WTC11 (cell line): ENCODE results near the gene SOX5.

Experiments
- MAX ChIP-seq: sonication (generic); formaldehyde crosslinking; IDR thresholded peaks from 2 replicates; pipeline ENCODE4 v1.8.0; 2022; ENCODE audit warnings: mild to moderate bottlenecking, missing genetic modification reagents
- STAT6 ChIP-seq: sonication (generic); formaldehyde crosslinking; conservative IDR thresholded peaks from 2 replicates; pipeline ENCODE4 v1.8.1; 2023; ENCODE audit warnings: mild to moderate bottlenecking, low read depth, missing genetic modification reagents, moderate library complexity
- ZBTB21 ChIP-seq: sonication (generic); formaldehyde crosslinking; IDR thresholded peaks from 2 replicates; pipeline ENCODE4 v1.8.1; 2023; ENCODE audit warnings: mild to moderate bottlenecking, missing genetic modification reagents, borderline replicate concordance
- ZNF121 ChIP-seq: sonication (generic); formaldehyde crosslinking; IDR thresholded peaks from 2 replicates; pipeline ENCODE4 v1.8.0; 2023; ENCODE audit warnings: missing genetic modification reagents
- ZNF532 ChIP-seq: fragments of 250-450 bp; sonication (Bioruptor Pico); IDR thresholded peaks from 2 replicates; pipeline ENCODE4 v1.9.0; 2021; ENCODE audit warnings: mild to moderate bottlenecking, borderline replicate concordance
- TF ChIP-seq, protein P1 (sequence below): sonication (generic); formaldehyde crosslinking; conservative IDR thresholded peaks from 2 replicates; pipeline ENCODE4 v1.8.1; 2022; ENCODE audit warnings: mild to moderate bottlenecking, missing genetic modification reagents
- TF ChIP-seq, protein P2 (sequence below): sonication (generic); formaldehyde crosslinking; IDR thresholded peaks from 2 replicates; pipeline ENCODE4 v1.8.1; 2023; ENCODE audit warnings: mild to moderate bottlenecking, missing genetic modification reagents, moderate library complexity
- TF ChIP-seq, protein P3 (sequence below): sonication (generic); formaldehyde crosslinking; IDR thresholded peaks from 2 replicates; pipeline ENCODE4 v1.8.1; 2023; ENCODE audit warnings: mild to moderate bottlenecking, missing genetic modification reagents, borderline replicate concordance
- TF ChIP-seq, protein P4 (sequence below): fragments of 200-600 bp; IDR thresholded peaks from 2 replicates; pipeline ENCODE4 v1.8.0; 2022; ENCODE audit warnings: antibody characterized with exemption

DNA sequence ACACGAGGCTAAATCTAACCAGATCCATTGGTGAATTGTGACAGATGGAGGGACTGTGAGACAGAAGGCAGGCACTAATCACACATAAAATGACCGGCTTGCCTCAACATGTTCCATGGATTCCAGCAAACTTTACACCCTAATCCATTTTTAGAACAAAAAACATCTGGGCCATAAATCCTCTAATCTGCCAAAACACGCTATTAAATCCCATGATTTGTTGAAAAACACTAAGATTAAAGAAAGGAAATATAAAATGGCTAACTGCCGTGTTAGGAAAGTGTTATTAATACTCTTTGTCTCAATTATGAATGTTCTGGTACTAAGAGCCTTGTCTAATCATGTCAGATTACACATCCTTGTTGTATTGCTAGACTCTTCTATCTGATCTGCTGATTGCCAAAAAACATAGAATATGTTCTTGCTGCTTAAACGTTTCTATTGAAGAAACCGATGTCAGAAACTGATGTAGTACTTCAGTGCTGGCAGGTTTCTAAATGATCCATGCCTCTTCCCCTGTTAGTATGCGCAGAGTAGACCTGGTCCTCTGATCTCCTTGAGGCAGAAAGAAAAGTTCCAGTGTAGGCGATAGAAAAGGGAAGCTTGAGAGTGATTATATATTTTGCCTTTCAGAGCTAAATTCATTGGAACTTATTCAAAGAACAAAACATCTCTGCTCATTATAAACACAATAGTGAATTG, 384.9 kb downstream of the SOX5 start:
- no peak for TF ChIP-seq ZBTB21 (CRISPR knock-in tag)
- no peak for TF ChIP-seq STAT6 (CRISPR knock-in tag)
- no peak for TF ChIP-seq MAX (CRISPR knock-in tag)
- TF ChIP-seq, protein P1, sequence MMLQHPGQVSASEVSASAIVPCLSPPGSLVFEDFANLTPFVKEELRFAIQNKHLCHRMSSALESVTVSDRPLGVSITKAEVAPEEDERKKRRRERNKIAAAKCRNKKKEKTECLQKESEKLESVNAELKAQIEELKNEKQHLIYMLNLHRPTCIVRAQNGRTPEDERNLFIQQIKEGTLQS = no peak
- TF ChIP-seq, protein P2, sequence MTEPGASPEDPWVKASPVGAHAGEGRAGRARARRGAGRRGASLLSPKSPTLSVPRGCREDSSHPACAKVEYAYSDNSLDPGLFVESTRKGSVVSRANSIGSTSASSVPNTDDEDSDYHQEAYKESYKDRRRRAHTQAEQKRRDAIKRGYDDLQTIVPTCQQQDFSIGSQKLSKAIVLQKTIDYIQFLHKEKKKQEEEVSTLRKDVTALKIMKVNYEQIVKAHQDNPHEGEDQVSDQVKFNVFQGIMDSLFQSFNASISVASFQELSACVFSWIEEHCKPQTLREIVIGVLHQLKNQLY (CRISPR knock-in tag) = no peak
- no peak for TF ChIP-seq ZNF121
- no peak for TF ChIP-seq ZNF532 (CRISPR knock-in tag)
- TF ChIP-seq, protein P3, sequence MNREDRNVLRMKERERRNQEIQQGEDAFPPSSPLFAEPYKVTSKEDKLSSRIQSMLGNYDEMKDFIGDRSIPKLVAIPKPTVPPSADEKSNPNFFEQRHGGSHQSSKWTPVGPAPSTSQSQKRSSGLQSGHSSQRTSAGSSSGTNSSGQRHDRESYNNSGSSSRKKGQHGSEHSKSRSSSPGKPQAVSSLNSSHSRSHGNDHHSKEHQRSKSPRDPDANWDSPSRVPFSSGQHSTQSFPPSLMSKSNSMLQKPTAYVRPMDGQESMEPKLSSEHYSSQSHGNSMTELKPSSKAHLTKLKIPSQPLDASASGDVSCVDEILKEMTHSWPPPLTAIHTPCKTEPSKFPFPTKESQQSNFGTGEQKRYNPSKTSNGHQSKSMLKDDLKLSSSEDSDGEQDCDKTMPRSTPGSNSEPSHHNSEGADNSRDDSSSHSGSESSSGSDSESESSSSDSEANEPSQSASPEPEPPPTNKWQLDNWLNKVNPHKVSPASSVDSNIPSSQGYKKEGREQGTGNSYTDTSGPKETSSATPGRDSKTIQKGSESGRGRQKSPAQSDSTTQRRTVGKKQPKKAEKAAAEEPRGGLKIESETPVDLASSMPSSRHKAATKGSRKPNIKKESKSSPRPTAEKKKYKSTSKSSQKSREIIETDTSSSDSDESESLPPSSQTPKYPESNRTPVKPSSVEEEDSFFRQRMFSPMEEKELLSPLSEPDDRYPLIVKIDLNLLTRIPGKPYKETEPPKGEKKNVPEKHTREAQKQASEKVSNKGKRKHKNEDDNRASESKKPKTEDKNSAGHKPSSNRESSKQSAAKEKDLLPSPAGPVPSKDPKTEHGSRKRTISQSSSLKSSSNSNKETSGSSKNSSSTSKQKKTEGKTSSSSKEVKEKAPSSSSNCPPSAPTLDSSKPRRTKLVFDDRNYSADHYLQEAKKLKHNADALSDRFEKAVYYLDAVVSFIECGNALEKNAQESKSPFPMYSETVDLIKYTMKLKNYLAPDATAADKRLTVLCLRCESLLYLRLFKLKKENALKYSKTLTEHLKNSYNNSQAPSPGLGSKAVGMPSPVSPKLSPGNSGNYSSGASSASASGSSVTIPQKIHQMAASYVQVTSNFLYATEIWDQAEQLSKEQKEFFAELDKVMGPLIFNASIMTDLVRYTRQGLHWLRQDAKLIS (CRISPR knock-in tag) = no peak
- TF ChIP-seq, protein P4, sequence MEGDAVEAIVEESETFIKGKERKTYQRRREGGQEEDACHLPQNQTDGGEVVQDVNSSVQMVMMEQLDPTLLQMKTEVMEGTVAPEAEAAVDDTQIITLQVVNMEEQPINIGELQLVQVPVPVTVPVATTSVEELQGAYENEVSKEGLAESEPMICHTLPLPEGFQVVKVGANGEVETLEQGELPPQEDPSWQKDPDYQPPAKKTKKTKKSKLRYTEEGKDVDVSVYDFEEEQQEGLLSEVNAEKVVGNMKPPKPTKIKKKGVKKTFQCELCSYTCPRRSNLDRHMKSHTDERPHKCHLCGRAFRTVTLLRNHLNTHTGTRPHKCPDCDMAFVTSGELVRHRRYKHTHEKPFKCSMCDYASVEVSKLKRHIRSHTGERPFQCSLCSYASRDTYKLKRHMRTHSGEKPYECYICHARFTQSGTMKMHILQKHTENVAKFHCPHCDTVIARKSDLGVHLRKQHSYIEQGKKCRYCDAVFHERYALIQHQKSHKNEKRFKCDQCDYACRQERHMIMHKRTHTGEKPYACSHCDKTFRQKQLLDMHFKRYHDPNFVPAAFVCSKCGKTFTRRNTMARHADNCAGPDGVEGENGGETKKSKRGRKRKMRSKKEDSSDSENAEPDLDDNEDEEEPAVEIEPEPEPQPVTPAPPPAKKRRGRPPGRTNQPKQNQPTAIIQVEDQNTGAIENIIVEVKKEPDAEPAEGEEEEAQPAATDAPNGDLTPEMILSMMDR = no peak
